Measurements from ENCODE around the gene NPNT. TPM values are rescaled to one million over a fixed set of nuclear protein-coding genes. Genes with fewer than 3 reads are reported as not detected.

The NPNT gene
- total RNA-seq, 1 donor from 2014 or later = 3.1 TPM

GRCh38 chr4:105952591-105952990, 57.3 kb downstream of the NPNT start:
- Histone ChIP-seq H3K79me2 (ENCODE audit: insufficient read depth, low read length) (no peaks in the 10 kb centered on the region), H3K27ac (ENCODE audit: low read depth, low read length) (no peak overlapping the region), H3K4me2 (ENCODE audit: low read length) (no peak overlapping the region), H3K27me3 (ENCODE audit: insufficient read depth, low read length) (no peaks in the 10 kb centered on the region), H3K4me1 (ENCODE audit: insufficient read depth, low read length) (no peaks in the 10 kb centered on the region), H4K20me1 (ENCODE audit: insufficient read depth, low read length) (no peaks in the 10 kb centered on the region), H3K9ac (ENCODE audit: low read length) (no peak overlapping the region), H3K36me3 (ENCODE audit: insufficient read depth, low read length) (no peaks in the 10 kb centered on the region), H3K4me3 (ENCODE audit: insufficient read depth, low read depth, low read length) (no peak overlapping the region), H2AFZ (ENCODE audit: low read depth, low read length) (no peak overlapping the region), H3K9me3 (ENCODE audit: insufficient read depth, low read depth, low read length) (no peaks in the 10 kb centered on the region)
- no peak overlapping the region for H3K4me3 Mint-ChIP-seq (ENCODE audit: unreplicated experiment)
- H3K27me3 Mint-ChIP-seq (ENCODE audit: low read depth, unreplicated experiment) = peaks cover 3% of the 10 kb centered on the region
- no peaks in the 10 kb centered on the region for H3K9me3 Mint-ChIP-seq (ENCODE audit: unreplicated experiment)
- FAIRE-seq (no peak), DNase-seq (ENCODE audit: low read depth) (no peak)
- H3K36me3 Mint-ChIP-seq (ENCODE audit: low read depth, unreplicated experiment) = no peaks in the 10 kb centered on the region
- H3K27ac Mint-ChIP-seq (ENCODE audit: unreplicated experiment) = no peak overlapping the region
- peaks cover 6% of the 10 kb centered on the region for H3K4me1 Mint-ChIP-seq (ENCODE audit: low read depth, unreplicated experiment)
- TF ChIP-seq EZH2 (IDR thresholded peaks at IDR 0.05; ENCODE audit: insufficient read depth, low read length) (no peak), CTCF (IDR thresholded peaks at IDR 0.05; ENCODE audit: insufficient read depth, low read depth, low read length) (no peak)

- Histone ChIP-seq H3K4me2 (ENCODE audit: low read length) (no peak overlapping the region), H2AFZ (ENCODE audit: low read depth, low read length) (no peak overlapping the region), H3K27ac (ENCODE audit: low read depth, low read length) (no peak overlapping the region), H3K79me2 (ENCODE audit: insufficient read depth, low read length) (no peaks in the 10 kb centered on the region), H4K20me1 (ENCODE audit: insufficient read depth, low read length) (no peaks in the 10 kb centered on the region), H3K36me3 (ENCODE audit: insufficient read depth, low read length) (no peaks in the 10 kb centered on the region), H3K4me1 (ENCODE audit: insufficient read depth, low read length) (no peaks in the 10 kb centered on the region), H3K9me3 (ENCODE audit: insufficient read depth, low read depth, low read length) (no peaks in the 10 kb centered on the region), H3K27me3 (ENCODE audit: insufficient read depth, low read length) (no peaks in the 10 kb centered on the region), H3K9ac (ENCODE audit: low read length) (no peak overlapping the region), H3K4me3 (ENCODE audit: insufficient read depth, low read depth, low read length) (no peak overlapping the region)
- TF ChIP-seq EZH2 (IDR thresholded peaks at IDR 0.05; ENCODE audit: insufficient read depth, low read length) (no peak), CTCF (IDR thresholded peaks at IDR 0.05; ENCODE audit: insufficient read depth, low read depth, low read length) (no peak)
- H3K27ac Mint-ChIP-seq (ENCODE audit: unreplicated experiment) = no peak overlapping the region
- DNase-seq (ENCODE audit: low read depth) (no peak), FAIRE-seq (no peak)
- H3K27me3 Mint-ChIP-seq (ENCODE audit: low read depth, unreplicated experiment) = peaks cover 3% of the 10 kb centered on the region
- H3K4me1 Mint-ChIP-seq (ENCODE audit: low read depth, unreplicated experiment) = peaks cover under 1% of the 10 kb centered on the region
- H3K4me3 Mint-ChIP-seq (ENCODE audit: unreplicated experiment) = no peak overlapping the region
- H3K36me3 Mint-ChIP-seq (ENCODE audit: low read depth, unreplicated experiment) = no peaks in the 10 kb centered on the region
- no peaks in the 10 kb centered on the region for H3K9me3 Mint-ChIP-seq (ENCODE audit: unreplicated experiment)
These were observed 61.3 kb downstream of the NPNT start for GRCh38 chr4:105956569-105956968.

- no peaks in the 10 kb centered on the region for H4K20me1 ChIP-seq (ENCODE audit: insufficient read depth, low read length)
- no peaks in the 10 kb centered on the region for H3K27me3 ChIP-seq (ENCODE audit: insufficient read depth, low read length)
- no peaks in the 10 kb centered on the region for H3K9me3 ChIP-seq (ENCODE audit: insufficient read depth, low read depth, low read length)
- H3K36me3 ChIP-seq (ENCODE audit: insufficient read depth, low read length) = no peaks in the 10 kb centered on the region
- DNase-seq (ENCODE audit: low read depth) (no peak), FAIRE-seq (no peak)
- no peak overlapping the region for H3K9ac ChIP-seq (ENCODE audit: low read length)
- H2AFZ ChIP-seq (ENCODE audit: low read depth, low read length) = no peak overlapping the region
- Mint-ChIP-seq H3K27me3 (ENCODE audit: low read depth, unreplicated experiment) (peaks cover 3% of the 10 kb centered on the region), H3K4me3 (ENCODE audit: unreplicated experiment) (no peak overlapping the region), H3K27ac (ENCODE audit: unreplicated experiment) (no peak overlapping the region), H3K36me3 (ENCODE audit: low read depth, unreplicated experiment) (no peaks in the 10 kb centered on the region), H3K4me1 (ENCODE audit: low read depth, unreplicated experiment) (no peaks in the 10 kb centered on the region), H3K9me3 (ENCODE audit: unreplicated experiment) (no peaks in the 10 kb centered on the region)
- H3K79me2 ChIP-seq (ENCODE audit: insufficient read depth, low read length) = no peaks in the 10 kb centered on the region
- H3K4me2 ChIP-seq (ENCODE audit: low read length) = no peak overlapping the region
- no peak overlapping the region for H3K4me3 ChIP-seq (ENCODE audit: insufficient read depth, low read depth, low read length)
- H3K27ac ChIP-seq (ENCODE audit: low read depth, low read length) = no peak overlapping the region
- TF ChIP-seq EZH2 (IDR thresholded peaks at IDR 0.05; ENCODE audit: insufficient read depth, low read length) (no peak), CTCF (IDR thresholded peaks at IDR 0.05; ENCODE audit: insufficient read depth, low read depth, low read length) (no peak)
- no peaks in the 10 kb centered on the region for H3K4me1 ChIP-seq (ENCODE audit: insufficient read depth, low read length)
These were observed 62.4 kb downstream of the NPNT start for GRCh38 chr4:105957680-105958079.
